Spleen (tissue), 7 donors: ENCODE results near the gene CXCL1.

Source experiments
- CTCF ChIP-seq, 11 experiments: fragments of 200-600 bp in 7 of 11; fragments of 450-650 bp in 4 of 11; sonication (generic) in 4 of 11; IDR thresholded peaks in 8 of 11; conservative IDR thresholded peaks in 3 of 11; 1 replicate in 7 of 11; 2 replicates in 4 of 11; pipeline versions ENCODE4 v1.4.0 to v1.8.0; 2016 to 2021; ENCODE audit warnings: antibody characterized with exemption in 11 of 11, inconsistent platforms in 4 of 11, mild to moderate bottlenecking in 1 of 11
- POLR2A ChIP-seq, 3 donors: fragments of 450-650 bp; IDR thresholded peaks; one replicate each; pipeline ENCODE4 v1.5.1; 2017; ENCODE audit warnings: antibody characterized with exemption in 3 of 3, mild to moderate bottlenecking in 1 of 3
- donor health status: DM: no; HTN: no; CAD: no; lungs with moderate emphysema.
- donor health status: DM: no; HTN: no; CAD: no.
- donor health status: DM: no; HTN: no; CAD: no.

- TF ChIP-seq CTCF (IDR thresholded peaks at IDR 0.05 in 8 of 11, conservative IDR thresholded peaks at IDR 0.05 in 3 of 11) (no peak), POLR2A (IDR thresholded peaks at IDR 0.05) (no peak)
These were observed 42.6 kb downstream of the CXCL1 start for GRCh38 chr4:73911746-73912145.
